ENCODE measurements around the gene GBA2.
A peak's percentile ranks its signal among the peaks of the same experiment; 100 is the strongest.

GBA2 gene

GRCh38 chr9:35771943-35772342 lies 22.9 kb upstream of the GBA2 start:
- no peak for ATAC-seq
- TF ChIP-seq ARNTL (CRISPR knock-in tag; IDR thresholded peaks at IDR 0.05; ENCODE audit: borderline replicate concordance, low read depth) = no peak
- TF ChIP-seq SNAI2 (CRISPR knock-in tag; IDR thresholded peaks at IDR 0.05) = no peak
- no peak for TF ChIP-seq ZNF70 (CRISPR knock-in tag; IDR thresholded peaks at IDR 0.05)
- no peak for TF ChIP-seq TOX (CRISPR knock-in tag; IDR thresholded peaks at IDR 0.05; ENCODE audit: borderline replicate concordance)
- no peak for TF ChIP-seq ZNF565 (CRISPR knock-in tag; conservative IDR thresholded peaks at IDR 0.05; ENCODE audit: low read depth)
- no peak for TF ChIP-seq TSHZ2 (CRISPR knock-in tag; IDR thresholded peaks at IDR 0.05)
- no peak for TF ChIP-seq PPARA (CRISPR knock-in tag; IDR thresholded peaks at IDR 0.05; ENCODE audit: borderline replicate concordance)
- TF ChIP-seq CSDC2 (CRISPR knock-in tag; IDR thresholded peaks at IDR 0.05) = no peak
- no peak for TF ChIP-seq POU6F1 (CRISPR knock-in tag; IDR thresholded peaks at IDR 0.05; ENCODE audit: borderline replicate concordance, low read depth)
- no peak for TF ChIP-seq PATZ1 (CRISPR knock-in tag; IDR thresholded peaks at IDR 0.05; ENCODE audit: borderline replicate concordance)
- TF ChIP-seq ZC3H10 (CRISPR knock-in tag; IDR thresholded peaks at IDR 0.05) = no peak
- TF ChIP-seq ZNF8 (CRISPR knock-in tag; IDR thresholded peaks at IDR 0.05) = no peak
- TF ChIP-seq ZFP3 (CRISPR knock-in tag; IDR thresholded peaks at IDR 0.05) = no peak
- TF ChIP-seq CSRNP3 (CRISPR knock-in tag; IDR thresholded peaks at IDR 0.05) = no peak
- no peak for TF ChIP-seq ISL1 (CRISPR knock-in tag; IDR thresholded peaks at IDR 0.05)
- no peak for TF ChIP-seq ZFP30 (CRISPR knock-in tag; IDR thresholded peaks at IDR 0.05)
- TF ChIP-seq ESRRG (CRISPR knock-in tag; IDR thresholded peaks at IDR 0.05) = no peak
- TF ChIP-seq GLIS3 (CRISPR knock-in tag; IDR thresholded peaks at IDR 0.05) = no peak

- ATAC-seq = peak; percentile 48
- no peak for TF ChIP-seq POU6F1 (CRISPR knock-in tag; IDR thresholded peaks at IDR 0.05; ENCODE audit: borderline replicate concordance, low read depth)
- no peak for TF ChIP-seq TSHZ2 (CRISPR knock-in tag; IDR thresholded peaks at IDR 0.05)
- no peak for TF ChIP-seq CSDC2 (CRISPR knock-in tag; IDR thresholded peaks at IDR 0.05)
- no peak for TF ChIP-seq ISL1 (CRISPR knock-in tag; IDR thresholded peaks at IDR 0.05)
- TF ChIP-seq CREB5 (CRISPR knock-in tag; IDR thresholded peaks at IDR 0.05; ENCODE audit: low read depth) = no peak
- TF ChIP-seq PPARA (CRISPR knock-in tag; IDR thresholded peaks at IDR 0.05; ENCODE audit: borderline replicate concordance) = no peak
- TF ChIP-seq ARNTL (CRISPR knock-in tag; IDR thresholded peaks at IDR 0.05; ENCODE audit: borderline replicate concordance, low read depth) = no peak
- no peak for TF ChIP-seq ZNF8 (CRISPR knock-in tag; IDR thresholded peaks at IDR 0.05)
- no peak for TF ChIP-seq GLIS3 (CRISPR knock-in tag; IDR thresholded peaks at IDR 0.05)
- no peak for TF ChIP-seq CSRNP3 (CRISPR knock-in tag; IDR thresholded peaks at IDR 0.05)
- TF ChIP-seq ZFP30 (CRISPR knock-in tag; IDR thresholded peaks at IDR 0.05) = no peak
- TF ChIP-seq ZC3H10 (CRISPR knock-in tag; IDR thresholded peaks at IDR 0.05) = no peak
- no peak for TF ChIP-seq ZFP3 (CRISPR knock-in tag; IDR thresholded peaks at IDR 0.05)
- TF ChIP-seq TCF4 (CRISPR knock-in tag; IDR thresholded peaks at IDR 0.05; ENCODE audit: borderline replicate concordance) = no peak
- TF ChIP-seq PATZ1 (CRISPR knock-in tag; IDR thresholded peaks at IDR 0.05; ENCODE audit: borderline replicate concordance) = no peak
- TF ChIP-seq ESRRG (CRISPR knock-in tag; IDR thresholded peaks at IDR 0.05) = no peak
- TF ChIP-seq TOX (CRISPR knock-in tag; IDR thresholded peaks at IDR 0.05; ENCODE audit: borderline replicate concordance) = no peak
These were observed 22.5 kb upstream of the GBA2 start for GRCh38 chr9:35771534-35771933.
